ENCODE data around the gene TUT1.
"Not testable (repeated sequence)": the region's sequence is repeated elsewhere in the genome, so short reads cannot be mapped to it uniquely, and the experiment has no call there.

The TUT1 gene

GRCh38 chr11:62591448-62592145 lies at the start of gene TUT1:
TUT1 (minus strand) TSS chr11:62591523; CDS start chr11:62591485, 38 bp downstream.
- peak; percentile 96 to 97 for DNase-seq (ENCODE audit: low read depth in 2 of 2)

- DNase-seq (ENCODE audit: low read depth in 2 of 2): no peak
Measured at GRCh38 chr11:62632492-62632891, 41.2 kb upstream of the TUT1 start.

GRCh38 chr11:62627713-62628112 lies 36.4 kb upstream of the TUT1 start:
- no peak for DNase-seq (ENCODE audit: low read depth in 2 of 2)

- DNase-seq (ENCODE audit: low read depth in 2 of 2): no peak
Measured at GRCh38 chr11:62622476-62623089, 31.3 kb upstream of the TUT1 start.

GRCh38 chr11:62621567-62622470 lies 30.5 kb upstream of the TUT1 start, which contains the start of gene B3GAT3:
B3GAT3 (minus strand) TSS chr11:62621986; CDS start chr11:62621947, 39 bp downstream.
- DNase-seq (ENCODE audit: low read depth in 2 of 2): peak; percentile 86 to 88

GRCh38 chr11:62621027-62621566 lies 29.8 kb upstream of the TUT1 start:
- no peak for DNase-seq (ENCODE audit: low read depth in 2 of 2)

- DNase-seq (ENCODE audit: low read depth in 2 of 2): not testable (repeated sequence)
Measured at GRCh38 chr11:62616957-62617356, 25.6 kb upstream of the TUT1 start.

GRCh38 chr11:62615521-62615920 lies 24.2 kb upstream of the TUT1 start:
- no peak for DNase-seq (ENCODE audit: low read depth in 2 of 2)

GRCh38 chr11:62614275-62614674 lies 23.0 kb upstream of the TUT1 start:
- no peak for DNase-seq (ENCODE audit: low read depth in 2 of 2)

- no peak for DNase-seq (ENCODE audit: low read depth in 2 of 2)
Measured at GRCh38 chr11:62613291-62613778, 22.0 kb upstream of the TUT1 start.

- peak; percentile 46 to 49 for DNase-seq (ENCODE audit: low read depth in 2 of 2)
Measured at GRCh38 chr11:62612366-62613290, 21.3 kb upstream of the TUT1 start, which contains the start of the genes EML3 and ROM1. EML3 (minus strand) TSS chr11:62612775; CDS start chr11:62612457, 318 bp downstream. ROM1 (plus strand) TSS chr11:62613257; CDS start chr11:62613282, 25 bp downstream.

GRCh38 chr11:62611705-62612365 lies 20.5 kb upstream of the TUT1 start:
- no peak for DNase-seq (ENCODE audit: low read depth in 2 of 2)

GRCh38 chr11:62610814-62611704 lies 19.7 kb upstream of the TUT1 start:
- DNase-seq (ENCODE audit: low read depth in 2 of 2): no peak

GRCh38 chr11:62610403-62610802 lies 19.1 kb upstream of the TUT1 start:
- no peak for DNase-seq (ENCODE audit: low read depth in 2 of 2)

- DNase-seq (ENCODE audit: low read depth in 2 of 2): no peak
Measured at GRCh38 chr11:62608776-62609175, 17.5 kb upstream of the TUT1 start.

- DNase-seq (ENCODE audit: low read depth in 2 of 2): no peak
Measured at GRCh38 chr11:62607714-62608113, 16.4 kb upstream of the TUT1 start.

- no peak for DNase-seq (ENCODE audit: low read depth in 2 of 2)
Measured at GRCh38 chr11:62605902-62606301, 14.6 kb upstream of the TUT1 start.

GRCh38 chr11:62605467-62605866 lies 14.1 kb upstream of the TUT1 start:
- no peak for DNase-seq (ENCODE audit: low read depth in 2 of 2)
